ENCODE data around the gene MOB2.

DNA sequence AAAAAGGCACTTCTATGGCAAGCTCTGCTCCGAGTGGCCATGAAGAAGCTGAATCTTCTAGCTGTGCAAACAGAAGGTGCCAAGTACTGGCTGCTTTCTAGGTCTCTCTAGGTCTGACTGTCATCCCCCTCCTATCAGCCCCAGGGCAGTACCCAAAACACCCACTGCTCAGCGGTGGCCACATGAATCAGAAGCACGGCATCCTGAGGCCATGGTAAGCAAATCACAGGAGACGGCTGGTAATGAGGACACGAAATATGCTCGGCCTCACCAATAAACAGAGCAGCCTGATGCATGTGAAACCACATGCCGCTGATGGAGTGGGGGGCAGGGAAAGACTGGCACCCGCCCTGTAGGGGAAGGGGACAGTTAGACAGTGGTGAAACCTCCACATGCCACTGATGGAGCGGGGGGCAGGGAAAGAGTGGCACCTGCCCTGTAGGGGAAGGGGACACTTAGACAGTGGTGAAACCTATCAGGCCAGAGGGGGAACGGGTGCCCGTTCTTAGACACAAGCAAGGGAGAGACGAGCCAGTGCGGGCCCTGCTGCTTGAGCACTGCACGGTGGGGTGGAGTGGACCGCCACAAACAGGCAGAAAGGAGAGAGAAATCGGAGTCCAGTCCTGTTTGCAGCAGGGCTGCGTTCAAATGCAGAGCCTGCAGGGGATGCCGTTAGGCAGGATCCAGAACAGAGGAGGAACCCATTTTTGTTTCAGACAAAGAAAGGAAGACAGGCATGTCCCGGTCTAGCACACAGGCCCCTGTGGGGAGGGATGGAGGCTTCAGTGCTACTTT is 29.9 kb upstream of the MOB2 start:
- TF ChIP-seq, protein P1, sequence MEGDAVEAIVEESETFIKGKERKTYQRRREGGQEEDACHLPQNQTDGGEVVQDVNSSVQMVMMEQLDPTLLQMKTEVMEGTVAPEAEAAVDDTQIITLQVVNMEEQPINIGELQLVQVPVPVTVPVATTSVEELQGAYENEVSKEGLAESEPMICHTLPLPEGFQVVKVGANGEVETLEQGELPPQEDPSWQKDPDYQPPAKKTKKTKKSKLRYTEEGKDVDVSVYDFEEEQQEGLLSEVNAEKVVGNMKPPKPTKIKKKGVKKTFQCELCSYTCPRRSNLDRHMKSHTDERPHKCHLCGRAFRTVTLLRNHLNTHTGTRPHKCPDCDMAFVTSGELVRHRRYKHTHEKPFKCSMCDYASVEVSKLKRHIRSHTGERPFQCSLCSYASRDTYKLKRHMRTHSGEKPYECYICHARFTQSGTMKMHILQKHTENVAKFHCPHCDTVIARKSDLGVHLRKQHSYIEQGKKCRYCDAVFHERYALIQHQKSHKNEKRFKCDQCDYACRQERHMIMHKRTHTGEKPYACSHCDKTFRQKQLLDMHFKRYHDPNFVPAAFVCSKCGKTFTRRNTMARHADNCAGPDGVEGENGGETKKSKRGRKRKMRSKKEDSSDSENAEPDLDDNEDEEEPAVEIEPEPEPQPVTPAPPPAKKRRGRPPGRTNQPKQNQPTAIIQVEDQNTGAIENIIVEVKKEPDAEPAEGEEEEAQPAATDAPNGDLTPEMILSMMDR (IDR thresholded peaks at IDR 0.05) = no peak
- TF ChIP-seq POLR2AphosphoS5 (IDR thresholded peaks at IDR 0.05; ENCODE audit: insufficient read depth in 1 of 2, low read depth in 1 of 2) = no peak

Measured in vagina (tissue), 2 donors.